ENCODE results near the gene TNFRSF1B.
"Not testable (repeated sequence)": the region's sequence is repeated elsewhere in the genome, so short reads cannot be mapped to it uniquely, and the experiment has no call there.

The TNFRSF1B gene

GRCh38 chr1:12220890-12221289 lies 54.1 kb downstream of the TNFRSF1B start:
- DNase-seq (ENCODE audit: low spot score): no peak

GRCh38 chr1:12222700-12223099 lies 55.9 kb downstream of the TNFRSF1B start:
- not testable (repeated sequence) for DNase-seq (ENCODE audit: low spot score)

GRCh38 chr1:12224092-12224491 lies 57.3 kb downstream of the TNFRSF1B start:
- DNase-seq (ENCODE audit: low spot score): not testable (repeated sequence)

GRCh38 chr1:12228979-12229378 lies 62.2 kb downstream of the TNFRSF1B start:
- DNase-seq (ENCODE audit: low spot score): no peak

GRCh38 chr1:12229386-12229834 lies 62.6 kb downstream of the TNFRSF1B start:
- no peak for DNase-seq (ENCODE audit: low spot score)

GRCh38 chr1:12229835-12230548 lies 63.2 kb downstream of the TNFRSF1B start, which contains the start of gene VPS13D:
Gene VPS13D, plus strand, starts transcription at chr1:12230030. Its CDS starts 4,237 bp downstream, at chr1:12234267.
- peak; percentile 80 for DNase-seq (ENCODE audit: low spot score)

- DNase-seq (ENCODE audit: low spot score): no peak
Observed at GRCh38 chr1:12230549-12231275, 63.9 kb downstream of the TNFRSF1B start.

- DNase-seq (ENCODE audit: low spot score): no peak
Observed at GRCh38 chr1:12231276-12231595, 64.4 kb downstream of the TNFRSF1B start.

- DNase-seq (ENCODE audit: low spot score): no peak
Observed at GRCh38 chr1:12232221-12232620, 65.4 kb downstream of the TNFRSF1B start.

- DNase-seq (ENCODE audit: low spot score): no peak
Observed at GRCh38 chr1:12244078-12244477, 77.3 kb downstream of the TNFRSF1B start.

GRCh38 chr1:12244585-12244984 lies 77.8 kb downstream of the TNFRSF1B start:
- DNase-seq (ENCODE audit: low spot score): no peak

- no peak for DNase-seq (ENCODE audit: low spot score)
Observed at GRCh38 chr1:12245116-12245515, 78.3 kb downstream of the TNFRSF1B start.

GRCh38 chr1:12245733-12246132 lies 78.9 kb downstream of the TNFRSF1B start:
- DNase-seq (ENCODE audit: low spot score): no peak

GRCh38 chr1:12246584-12246983 lies 79.8 kb downstream of the TNFRSF1B start:
- DNase-seq (ENCODE audit: low spot score): no peak

- DNase-seq (ENCODE audit: low spot score): no peak
Observed at GRCh38 chr1:12249181-12249580, 82.4 kb downstream of the TNFRSF1B start.

GRCh38 chr1:12249748-12250147 lies 83.0 kb downstream of the TNFRSF1B start:
- no peak for DNase-seq (ENCODE audit: low spot score)

GRCh38 chr1:12251442-12251841 lies 84.7 kb downstream of the TNFRSF1B start:
- DNase-seq (ENCODE audit: low spot score): no peak

- no peak for DNase-seq (ENCODE audit: low spot score)
Observed at GRCh38 chr1:12255913-12256312, 89.1 kb downstream of the TNFRSF1B start.

- no peak for DNase-seq (ENCODE audit: low spot score)
Observed at GRCh38 chr1:12258272-12258671, 91.5 kb downstream of the TNFRSF1B start.
